Spinal cord (tissue), 10 donors: Measurements from ENCODE around the gene C1orf52. TPM values are rescaled to one million over a fixed set of nuclear protein-coding genes. Genes with fewer than 3 reads are reported as not detected.

Experiments
- DNase-seq, 6 donors: peaks; one replicate each; pipeline versions ENCODE4 v3.0.0 to v3.0.0-alpha.2; 2013 to 2015; ENCODE audit warnings: low spot score in 6 of 6, low read depth in 4 of 6
- H3K27ac ChIP-seq: one replicate; pipeline ENCODE4 v1.5.1; 2013; ENCODE audit warnings: low read depth, low read length, control low read depth
- H3K27me3 ChIP-seq: one replicate; pipeline ENCODE4 v1.6.1; 2013; ENCODE audit warnings: low read length; ENCODE audit not compliant: control insufficient read depth, insufficient read depth
- H3K36me3 ChIP-seq: one replicate; pipeline ENCODE4 v1.6.1; 2013; ENCODE audit warnings: low read length; ENCODE audit not compliant: control insufficient read depth, insufficient read depth
- H3K4me1 ChIP-seq: one replicate; pipeline ENCODE4 v1.6.1; 2013; ENCODE audit warnings: low read length; ENCODE audit not compliant: control insufficient read depth, insufficient read depth
- H3K4me3 ChIP-seq: one replicate; pipeline ENCODE4 v1.5.1; 2013; ENCODE audit warnings: low read depth, low read length, control low read depth
- H3K9me3 ChIP-seq: one replicate; pipeline ENCODE4 v1.6.1; 2013; ENCODE audit warnings: low read length; ENCODE audit not compliant: control insufficient read depth, insufficient read depth
- WGBS: methylation state at CpG from one replicate; pipeline ENCODE4 v1.1.5; 2013; ENCODE audit warnings: missing lambda C conversion rate; ENCODE audit not compliant: insufficient coverage; 5-methylcytosine and 5-hydroxymethylcytosine counted together
- polyA plus RNA-seq, 2 donors: library from polyadenylated mRNA; unstranded; fragments of 120-200 nt; gene quantifications; one replicate each; pipeline ENCODE4 v1.2.1, GENCODE V29; 2013; ENCODE audit not compliant: insufficient read length in 2 of 2
- total RNA-seq, 2 donors: library from RNA; depleted of rRNA in 1 of 2; stranded (reverse); fragments of 120-200 nt in 1 of 2; fragments of >200 nt in 1 of 2; gene quantifications; one replicate each; pipeline versions ENCODE4 v1.2.3 to v1.2.4, GENCODE V29; 2013 to 2014
- donor health status: healthy.

C1orf52 gene
- total and polyA plus RNA-seq, 4 donors, result 25.9 to 73.8 (median 54.1) TPM

DNA sequence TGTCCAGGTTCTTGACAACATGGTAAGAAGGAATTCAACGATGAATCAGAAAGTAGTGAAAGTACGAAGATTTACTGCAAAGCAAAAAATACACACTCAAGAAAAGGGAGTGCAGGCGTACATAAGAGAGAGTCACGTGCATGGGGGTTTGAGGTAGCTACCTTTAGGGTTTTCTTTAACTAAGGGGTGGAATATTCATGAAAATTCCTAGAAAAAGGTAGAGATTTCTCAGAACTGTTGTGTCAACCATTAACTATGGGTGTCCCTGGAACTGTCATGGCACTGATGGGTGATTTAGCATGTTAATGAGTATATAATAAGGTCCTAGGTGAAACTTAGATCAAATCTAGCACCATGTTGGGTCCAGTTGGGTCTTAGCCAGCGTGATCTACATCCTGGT is 36.1 kb downstream of the C1orf52 start:
- H3K4me1 ChIP-seq, result no peaks in the 10 kb centered on the region
- no peaks in the 10 kb centered on the region for H3K9me3 ChIP-seq
- no peak for DNase-seq
- no peak overlapping the region for H3K4me3 ChIP-seq
- H3K36me3 ChIP-seq, result no peaks in the 10 kb centered on the region
- WGBS, result 100% methylated on average over 1 of the region's 5 CpGs
- no peak overlapping the region for H3K27ac ChIP-seq
- no peaks in the 10 kb centered on the region for H3K27me3 ChIP-seq

DNA sequence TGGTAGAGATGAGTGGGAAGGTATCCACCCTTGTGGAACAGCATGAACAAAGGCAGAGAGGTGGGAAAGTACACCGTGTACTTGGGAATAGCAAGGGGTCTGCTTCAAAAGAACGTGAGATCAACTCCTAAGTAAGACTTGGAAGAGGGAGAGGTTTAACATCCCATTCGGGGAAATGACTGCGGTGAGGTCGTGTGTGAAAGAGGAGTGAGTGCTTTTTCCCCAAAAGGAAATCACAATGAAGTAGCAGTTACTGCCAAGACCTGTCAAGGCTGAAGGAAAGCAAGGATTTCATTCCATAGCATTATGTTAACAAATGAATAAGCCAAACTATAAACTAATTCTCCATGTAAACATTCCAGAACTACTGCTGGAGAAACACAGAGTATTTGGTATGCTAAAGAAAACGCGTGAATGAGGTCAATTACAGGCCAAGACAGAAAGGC is 38.7 kb downstream of the C1orf52 start:
- WGBS, result 45% methylated on average over 6 of the region's 7 CpGs
- Histone ChIP-seq H3K27me3 (no peaks in the 10 kb centered on the region), H3K4me1 (no peaks in the 10 kb centered on the region), H3K4me3 (no peak overlapping the region), H3K9me3 (no peaks in the 10 kb centered on the region), H3K27ac (no peak overlapping the region), H3K36me3 (no peaks in the 10 kb centered on the region)
- DNase-seq, result no peak

DNA sequence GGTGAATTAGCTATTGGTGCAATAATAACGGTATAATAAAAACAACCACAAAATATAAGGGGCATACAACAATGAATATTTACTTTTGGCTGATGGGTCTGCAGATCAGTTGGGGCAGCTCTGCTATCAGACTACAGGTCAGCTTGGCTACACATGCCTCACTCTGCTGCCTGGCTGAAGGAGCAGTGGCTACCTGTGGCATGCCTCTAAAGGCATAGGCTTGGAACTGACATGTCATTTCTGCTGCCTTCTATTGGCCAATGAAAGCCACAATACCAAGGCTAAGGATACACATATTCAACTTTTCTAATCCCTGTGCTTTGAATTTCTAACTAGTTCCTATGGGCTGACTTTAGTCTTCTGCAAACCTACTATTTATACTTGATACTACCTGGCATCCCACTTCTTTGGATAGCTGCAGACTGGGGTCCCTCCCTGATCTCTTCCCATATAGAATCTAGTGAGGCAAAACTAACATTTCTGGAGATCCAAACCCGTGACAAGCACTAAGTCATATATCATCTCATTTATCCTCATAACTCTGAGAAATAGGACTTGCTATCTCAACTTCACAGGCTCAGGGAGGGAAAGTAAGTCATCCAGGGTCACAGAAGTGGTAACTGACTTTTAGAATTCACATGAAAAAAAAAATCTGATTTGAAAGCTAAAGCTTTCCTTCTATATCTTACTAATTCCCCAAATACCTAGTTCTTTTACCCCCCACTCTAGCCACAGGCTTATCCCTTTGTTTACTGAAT is 39.4 kb downstream of the C1orf52 start:
- no peak for DNase-seq
- Histone ChIP-seq H3K27me3 (no peaks in the 10 kb centered on the region), H3K9me3 (no peaks in the 10 kb centered on the region), H3K4me1 (no peaks in the 10 kb centered on the region), H3K27ac (no peak overlapping the region), H3K36me3 (no peaks in the 10 kb centered on the region), H3K4me3 (no peak overlapping the region)
- 40% methylated on average over 1 of the region's 2 CpGs for WGBS

DNA sequence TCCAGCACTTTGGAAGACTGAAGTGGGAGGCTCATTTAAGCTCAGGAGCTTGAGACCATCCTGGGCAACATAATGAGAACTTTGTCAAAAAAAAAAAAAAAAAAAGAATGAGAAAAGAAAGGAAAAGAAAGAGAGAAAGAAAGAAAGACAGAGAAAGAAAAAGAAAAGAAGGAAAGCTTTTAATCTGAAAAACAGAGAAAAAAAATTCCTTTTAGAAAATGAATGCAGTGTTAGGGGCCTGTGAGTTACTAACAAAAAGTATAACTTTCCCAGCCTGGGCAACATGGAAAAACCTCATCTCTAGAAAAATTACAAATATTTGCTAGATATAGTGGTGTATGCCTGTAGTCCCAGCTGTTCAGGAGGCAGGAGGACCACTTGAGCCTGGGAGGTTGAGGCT is 42.8 kb downstream of the C1orf52 start:
- Histone ChIP-seq H3K27me3 (no peaks in the 10 kb centered on the region), H3K4me3 (no peak overlapping the region), H3K4me1 (no peaks in the 10 kb centered on the region), H3K9me3 (no peaks in the 10 kb centered on the region), H3K27ac (no peak overlapping the region), H3K36me3 (no peaks in the 10 kb centered on the region)
- no peak for DNase-seq

DNA sequence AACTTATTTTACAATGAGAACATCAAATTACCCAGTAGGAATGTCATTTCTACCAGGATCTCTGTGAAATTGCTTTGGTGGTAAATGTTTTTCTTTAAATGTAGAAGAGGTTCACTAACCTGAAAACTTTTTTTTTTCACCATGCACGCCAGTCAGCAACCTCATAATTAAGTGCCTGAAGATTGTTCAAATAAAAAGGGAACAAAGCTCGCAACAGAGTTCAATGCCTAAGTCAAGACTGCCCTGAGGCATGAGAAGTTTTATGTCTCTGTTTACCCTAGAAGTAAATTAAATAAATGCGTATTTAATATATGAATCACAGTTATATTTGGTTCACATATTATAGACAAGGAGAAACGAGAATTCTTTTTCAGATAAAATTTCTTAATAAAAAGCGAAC is 44.8 kb downstream of the C1orf52 start:
- Histone ChIP-seq H3K27me3 (no peaks in the 10 kb centered on the region), H3K4me1 (no peaks in the 10 kb centered on the region), H3K36me3 (no peaks in the 10 kb centered on the region), H3K27ac (no peak overlapping the region), H3K4me3 (no peak overlapping the region), H3K9me3 (no peaks in the 10 kb centered on the region)
- DNase-seq, result no peak
- no CpG with 5 or more reads among the region's 5 CpGs for WGBS

DNA sequence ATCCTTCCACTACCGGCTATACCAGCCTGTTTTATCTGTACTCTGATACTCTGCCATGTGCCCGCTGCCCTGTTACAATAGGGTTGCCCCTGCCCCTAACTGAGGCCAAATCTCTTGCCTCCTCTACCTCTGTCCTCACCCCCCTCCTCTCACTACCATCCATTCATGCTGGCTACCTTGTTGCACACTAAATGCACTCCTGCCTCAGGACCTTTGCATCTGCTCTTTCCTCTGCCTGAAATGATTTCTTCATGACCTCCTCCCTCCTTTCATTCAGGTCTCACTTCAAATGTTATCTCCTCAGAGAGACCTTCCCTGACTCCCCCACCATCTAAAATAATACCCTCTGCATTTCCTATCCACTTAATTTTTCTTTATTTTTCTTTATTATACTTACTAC is 51.0 kb downstream of the C1orf52 start:
- Histone ChIP-seq H3K27me3 (peaks cover 5% of the 10 kb centered on the region), H3K4me3 (no peak overlapping the region), H3K9me3 (no peaks in the 10 kb centered on the region), H3K4me1 (no peaks in the 10 kb centered on the region), H3K27ac (no peak overlapping the region), H3K36me3 (no peaks in the 10 kb centered on the region)
- DNase-seq, result no peak
- WGBS, result 97% methylated on average over 2 of the region's 2 CpGs

DNA sequence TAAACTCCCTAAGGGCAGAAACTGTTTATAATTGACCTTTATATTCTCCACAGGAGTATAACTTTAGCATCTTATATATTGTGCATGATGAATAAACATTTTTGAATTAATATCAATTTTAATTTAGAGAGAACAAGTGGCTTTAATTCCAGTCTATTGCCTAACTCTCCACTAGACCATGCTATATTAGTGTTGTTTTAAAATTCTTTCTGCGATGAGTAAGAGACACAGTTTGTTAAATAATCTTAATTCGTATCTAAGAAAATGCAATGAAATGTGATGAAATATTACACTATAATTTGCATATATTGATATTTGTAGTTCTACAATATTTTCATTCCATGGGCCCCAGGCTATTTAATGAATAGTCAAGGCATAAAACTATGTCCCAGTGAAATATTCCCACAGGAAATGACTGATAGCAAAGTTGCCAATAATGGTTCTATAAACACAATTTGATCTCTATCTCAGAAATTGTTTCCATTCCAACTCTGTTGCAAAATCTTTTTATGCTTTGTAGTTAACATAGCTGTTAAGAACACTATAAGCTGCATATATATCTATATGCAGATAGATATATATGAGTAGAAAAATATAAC is 55.8 kb downstream of the C1orf52 start:
- Histone ChIP-seq H3K4me1 (peaks cover 10% of the 10 kb centered on the region), H3K9me3 (no peaks in the 10 kb centered on the region), H3K27me3 (peaks cover 23% of the 10 kb centered on the region), H3K27ac (no peak overlapping the region), H3K4me3 (no peak overlapping the region), H3K36me3 (no peaks in the 10 kb centered on the region)
- WGBS, result no CpG with 5 or more reads among the region's 2 CpGs
- no peak for DNase-seq

DNA sequence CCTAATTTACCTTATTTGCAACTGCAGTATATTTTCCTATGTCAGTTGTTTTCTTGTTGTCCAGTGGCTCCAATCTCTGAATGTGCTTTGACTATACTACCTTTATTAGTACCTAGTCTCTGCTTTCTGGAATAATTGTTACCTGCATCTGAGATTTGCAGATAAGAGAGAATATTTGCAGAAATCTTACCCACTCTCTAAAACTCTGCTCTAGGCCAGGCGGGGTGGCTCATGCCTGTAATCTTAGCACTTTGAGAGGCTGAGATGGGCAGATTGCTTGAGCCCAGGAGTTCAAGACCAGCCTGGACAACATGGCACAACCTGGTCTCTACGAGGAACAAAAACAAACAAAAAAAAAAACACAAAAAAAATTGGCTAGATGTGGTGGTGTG is 56.6 kb downstream of the C1orf52 start:
- H3K9me3 ChIP-seq, result no peaks in the 10 kb centered on the region
- H3K4me1 ChIP-seq, result peaks cover 10% of the 10 kb centered on the region
- WGBS, result 100% methylated on average over 1 of the region's 2 CpGs
- H3K27me3 ChIP-seq, result peaks cover 23% of the 10 kb centered on the region
- DNase-seq, result no peak
- H3K4me3 ChIP-seq, result no peak overlapping the region
- no peak overlapping the region for H3K27ac ChIP-seq
- no peaks in the 10 kb centered on the region for H3K36me3 ChIP-seq

DNA sequence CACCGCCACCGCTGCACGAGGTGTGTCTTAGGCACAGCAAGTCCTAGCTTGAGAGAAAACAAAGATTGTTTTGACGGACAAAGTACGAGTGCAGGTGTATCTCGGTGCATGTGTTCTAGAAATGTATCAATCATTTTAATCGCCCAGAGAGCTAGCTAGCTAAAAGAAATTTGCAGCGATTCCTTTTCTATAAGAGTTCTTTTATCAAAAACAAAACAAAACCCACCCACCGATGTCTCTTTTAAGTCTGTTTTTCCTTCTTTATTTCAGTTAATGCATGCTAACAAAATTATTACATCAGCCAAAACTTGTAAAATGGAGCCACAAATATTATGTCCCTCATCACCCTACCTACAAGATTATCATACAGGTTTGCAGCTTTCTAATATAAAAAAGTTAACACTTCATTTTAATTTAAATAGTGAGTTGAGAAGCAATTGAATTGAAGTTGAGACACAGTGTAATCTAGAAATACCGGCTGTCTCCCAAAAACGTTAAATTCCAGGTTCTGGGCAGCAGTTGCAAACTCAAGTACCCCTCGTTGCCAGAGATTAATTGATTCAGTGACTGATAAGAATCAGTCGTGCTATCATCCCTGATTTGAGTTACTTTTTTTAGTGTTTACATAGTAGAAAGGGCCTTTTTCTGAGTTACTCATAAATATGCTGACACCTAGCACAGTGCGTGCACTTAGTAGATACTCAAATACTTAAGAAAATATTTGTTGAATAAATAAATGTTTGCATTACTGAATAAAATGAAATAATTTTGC is 57.2 kb downstream of the C1orf52 start:
- Histone ChIP-seq H3K36me3 (no peaks in the 10 kb centered on the region), H3K9me3 (no peaks in the 10 kb centered on the region), H3K4me3 (peak overlapping the region; percentile 60), H3K27me3 (peaks cover 23% of the 10 kb centered on the region), H3K4me1 (peaks cover 10% of the 10 kb centered on the region), H3K27ac (no peak overlapping the region)
- 0% methylated on average over 1 of the region's 14 CpGs for WGBS
- no peak for DNase-seq
